H9 (cell line): ENCODE results near the gene CLDN11. TPM values are rescaled to one million over a fixed set of nuclear protein-coding genes. Genes with fewer than 3 reads are reported as not detected.

Experiments
- DNase-seq: peaks from one replicate; pipeline ENCODE4 v3.0.0-alpha.2; 2017
- H2AFZ ChIP-seq: one replicate; pipeline ENCODE4 v1.6.1; 2013; ENCODE audit warnings: mild to moderate bottlenecking, low read length, control low read depth, moderate library complexity
- H2AK5ac ChIP-seq: 2 replicates; pipeline ENCODE4 v1.6.1; 2013; ENCODE audit warnings: low read length, control low read depth, mixed read lengths; ENCODE audit not compliant: insufficient read length
- H2BK120ac ChIP-seq: one replicate; pipeline ENCODE4 v1.6.1; 2013; ENCODE audit warnings: low read depth, mild to moderate bottlenecking, low read length, control low read depth, inconsistent platforms; ENCODE audit not compliant: poor library complexity, severe bottlenecking
- H2BK12ac ChIP-seq: 2 replicates; pipeline ENCODE4 v1.6.1; 2013; ENCODE audit warnings: low read length, control low read depth, mixed read lengths, low read depth; ENCODE audit not compliant: insufficient read length
- H2BK15ac ChIP-seq: 2 replicates; pipeline ENCODE4 v1.6.1; 2013; ENCODE audit warnings: low read depth, low read length, control low read depth
- H2BK20ac ChIP-seq: one replicate; pipeline ENCODE4 v1.6.1; 2013; ENCODE audit warnings: low read depth, mild to moderate bottlenecking, low read length, control low read depth, inconsistent platforms; ENCODE audit not compliant: poor library complexity, severe bottlenecking
- H2BK5ac ChIP-seq: 2 replicates; pipeline ENCODE4 v1.6.1; 2013; ENCODE audit warnings: low read length, control low read depth, mixed read lengths; ENCODE audit not compliant: insufficient read length
- H3K14ac ChIP-seq: 2 replicates; pipeline ENCODE4 v1.6.1; 2013; ENCODE audit warnings: low read length, control low read depth; ENCODE audit not compliant: insufficient read depth
- H3K18ac ChIP-seq: 2 replicates; pipeline ENCODE4 v1.6.1; 2013; ENCODE audit warnings: low read depth, mild to moderate bottlenecking, mixed read lengths, low read length, control low read depth; ENCODE audit not compliant: insufficient read length
- H3K23ac ChIP-seq: 2 replicates; pipeline ENCODE4 v1.6.1; 2013; ENCODE audit warnings: low read length, control low read depth, mixed read lengths, low read depth; ENCODE audit not compliant: insufficient read length
- H3K23me2 ChIP-seq: 2 replicates; pipeline ENCODE4 v1.6.1; 2013; ENCODE audit warnings: low read depth, mild to moderate bottlenecking, mixed read lengths, low read length, control low read depth; ENCODE audit not compliant: insufficient read length, poor library complexity, severe bottlenecking
- H3K27ac ChIP-seq: 2 replicates; pipeline ENCODE4 v1.5.1; 2013; ENCODE audit warnings: low read length, control low read depth, mixed read lengths, low read depth; ENCODE audit not compliant: insufficient read length
- H3K27me3 ChIP-seq: 2 replicates; pipeline ENCODE4 v1.6.1; 2013; ENCODE audit warnings: low read length, control low read depth, inconsistent platforms; ENCODE audit not compliant: insufficient read depth
- H3K4ac ChIP-seq: 2 replicates; pipeline ENCODE4 v1.6.1; 2013; ENCODE audit warnings: low read depth, mild to moderate bottlenecking, control low read depth, inconsistent platforms, low read length, moderate library complexity
- H3K4me1 ChIP-seq: 2 replicates; pipeline ENCODE4 v1.6.1; 2013; ENCODE audit warnings: low read length, control low read depth, inconsistent platforms; ENCODE audit not compliant: insufficient read depth
- H3K4me2 ChIP-seq: 2 replicates; pipeline ENCODE4 v1.6.1; 2013; ENCODE audit warnings: low read length, control low read depth, mixed read lengths; ENCODE audit not compliant: insufficient read length, insufficient read depth
- H3K56ac ChIP-seq: 2 replicates; pipeline ENCODE4 v1.6.1; 2013; ENCODE audit warnings: low read depth, mild to moderate bottlenecking, mixed read lengths, low read length, control low read depth; ENCODE audit not compliant: insufficient read length
- H3K79me1 ChIP-seq: 2 replicates; pipeline ENCODE4 v1.6.1; 2013; ENCODE audit warnings: low read depth, mild to moderate bottlenecking, moderate library complexity, low read length, control low read depth, inconsistent platforms; ENCODE audit not compliant: insufficient read depth, poor library complexity, severe bottlenecking
- H3K79me2 ChIP-seq: 2 replicates; pipeline ENCODE4 v1.6.1; 2013; ENCODE audit warnings: low read length, control low read depth, inconsistent platforms; ENCODE audit not compliant: insufficient read depth
- H3K9ac ChIP-seq: 2 replicates; pipeline ENCODE4 v1.6.1; 2013; ENCODE audit warnings: low read length, control low read depth, mixed read lengths; ENCODE audit not compliant: insufficient read length; ENCODE audit errors: extremely low read depth
- H3K9me3 ChIP-seq: one replicate; pipeline ENCODE4 v1.6.1; 2013; ENCODE audit warnings: low read depth, low read length, inconsistent platforms; ENCODE audit not compliant: control insufficient read depth
- H3T11ph ChIP-seq: one replicate; pipeline ENCODE4 v1.6.1; 2013; ENCODE audit warnings: mild to moderate bottlenecking, low read length, control low read depth, inconsistent platforms
- H4K20me1 ChIP-seq: one replicate; pipeline ENCODE4 v1.6.1; 2013; ENCODE audit not compliant: control insufficient read depth, insufficient read length, insufficient read depth
- H4K5ac ChIP-seq: 2 replicates; pipeline ENCODE4 v1.6.1; 2013; ENCODE audit warnings: low read depth, mild to moderate bottlenecking, mixed read lengths, low read length, control low read depth; ENCODE audit not compliant: insufficient read length
- H4K8ac ChIP-seq: replicated peaks from 2 replicates; pipeline ENCODE4 v1.6.1; 2013; ENCODE audit warnings: low read length, control low read depth, mixed read lengths, low read depth; ENCODE audit not compliant: insufficient read length
- H4K91ac ChIP-seq: 2 replicates; pipeline ENCODE4 v1.6.1; 2013; ENCODE audit warnings: low read depth, mild to moderate bottlenecking, moderate library complexity, mixed read lengths, low read length, control low read depth; ENCODE audit not compliant: insufficient read length
- H3K27ac Mint-ChIP-seq, 3 experiments: 2 replicates in 2 of 3; 3 replicates in 1 of 3; pipeline ENCODE4 v1.8.0; 2020 to 2021; ENCODE audit warnings: mixed read lengths in 3 of 3, mild to moderate bottlenecking in 1 of 3, moderate library complexity in 1 of 3
- H3K27me3 Mint-ChIP-seq: 2 replicates; pipeline ENCODE4 v1.8.0; 2021; ENCODE audit warnings: low read depth, mild to moderate bottlenecking, moderate library complexity, mixed read lengths
- H3K36me3 Mint-ChIP-seq, 3 experiments: 2 replicates in 2 of 3; 3 replicates in 1 of 3; pipeline ENCODE4 v1.8.0; 2020 to 2021; ENCODE audit warnings: low read depth in 3 of 3, mixed read lengths in 3 of 3; ENCODE audit not compliant: insufficient read depth in 1 of 3
- H3K4me1 Mint-ChIP-seq, 2 experiments: 2 replicates each; pipeline ENCODE4 v1.8.0; 2020; ENCODE audit warnings: mixed read lengths in 2 of 2
- H3K4me3 Mint-ChIP-seq, 2 experiments: 2 replicates in 1 of 2; 3 replicates in 1 of 2; pipeline ENCODE4 v1.8.0; 2020 to 2021; ENCODE audit warnings: mild to moderate bottlenecking in 2 of 2, mixed read lengths in 2 of 2, moderate library complexity in 1 of 2
- H3K9me3 Mint-ChIP-seq, 2 experiments: 2 replicates in 1 of 2; 3 replicates in 1 of 2; pipeline ENCODE4 v1.8.0; 2020; ENCODE audit warnings: mild to moderate bottlenecking in 2 of 2, mixed read lengths in 2 of 2, moderate library complexity in 1 of 2
- WGBS: extraction: QIAGEN DNeasy Blood & Tissue Kit; methylation state at CpG from one replicate; pipeline ENCODE4 v1.1.7; 2013; ENCODE audit warnings: missing lambda C conversion rate, low lambda C conversion rate, mixed read lengths; ENCODE audit not compliant: insufficient read length; ENCODE audit errors: extremely low coverage; 5-methylcytosine and 5-hydroxymethylcytosine counted together
- total RNA-seq: library from RNA; stranded (reverse); gene quantifications from 2 replicates; pipeline ENCODE4 v1.2.1, GENCODE V29; 2021
- TF ChIP-seq, protein P1 (sequence below): fragments of 200-600 bp; sonication (generic); conservative IDR thresholded peaks from 3 replicates; pipeline ENCODE4 v1.8.0; 2021; ENCODE audit warnings: antibody characterized with exemption, mild to moderate bottlenecking

Gene CLDN11
- total RNA-seq, 1 experiment from 2014 or later = 1.7 TPM

GRCh38 chr3:170450039-170450438, 31.4 kb downstream of the CLDN11 start:
- Histone ChIP-seq H3K23ac (no peak overlapping the region), H3K23me2 (no peaks in the 10 kb centered on the region), H3K14ac (no peak overlapping the region), H3K4ac (no peak overlapping the region), H3K27ac (no peak overlapping the region), H4K91ac (no peak overlapping the region), H3K4me2 (no peak overlapping the region), H2BK5ac (no peak overlapping the region), H3K79me2 (no peaks in the 10 kb centered on the region), H4K8ac (no peak overlapping the region), H2AK5ac (no peak overlapping the region), H2BK20ac (no peak overlapping the region), H3K79me1 (no peaks in the 10 kb centered on the region), H2BK12ac (no peak overlapping the region), H2BK15ac (no peak overlapping the region), H3K56ac (no peak overlapping the region), H4K5ac (no peak overlapping the region), H2AFZ (no peak overlapping the region), H3T11ph (no peak overlapping the region), H3K27me3 (no peaks in the 10 kb centered on the region), H3K9me3 (no peaks in the 10 kb centered on the region), H2BK120ac (no peak overlapping the region), H3K9ac (no peak overlapping the region), H3K18ac (no peak overlapping the region), H4K20me1 (no peaks in the 10 kb centered on the region), H3K4me1 (no peaks in the 10 kb centered on the region)
- Mint-ChIP-seq H3K9me3 (no peaks in the 10 kb centered on the region), H3K36me3 (no peaks in the 10 kb centered on the region), H3K27ac (no peak overlapping the region), H3K27me3 (no peaks in the 10 kb centered on the region; the same call in 1 of the 2 replicates), H3K4me1 (peaks cover 4% of the 10 kb centered on the region in 2 experiments), H3K4me3 (no peak overlapping the region)
- no CpG with 5 or more reads among the region's 2 CpGs for WGBS
- no peak for DNase-seq
- TF ChIP-seq, protein P1, sequence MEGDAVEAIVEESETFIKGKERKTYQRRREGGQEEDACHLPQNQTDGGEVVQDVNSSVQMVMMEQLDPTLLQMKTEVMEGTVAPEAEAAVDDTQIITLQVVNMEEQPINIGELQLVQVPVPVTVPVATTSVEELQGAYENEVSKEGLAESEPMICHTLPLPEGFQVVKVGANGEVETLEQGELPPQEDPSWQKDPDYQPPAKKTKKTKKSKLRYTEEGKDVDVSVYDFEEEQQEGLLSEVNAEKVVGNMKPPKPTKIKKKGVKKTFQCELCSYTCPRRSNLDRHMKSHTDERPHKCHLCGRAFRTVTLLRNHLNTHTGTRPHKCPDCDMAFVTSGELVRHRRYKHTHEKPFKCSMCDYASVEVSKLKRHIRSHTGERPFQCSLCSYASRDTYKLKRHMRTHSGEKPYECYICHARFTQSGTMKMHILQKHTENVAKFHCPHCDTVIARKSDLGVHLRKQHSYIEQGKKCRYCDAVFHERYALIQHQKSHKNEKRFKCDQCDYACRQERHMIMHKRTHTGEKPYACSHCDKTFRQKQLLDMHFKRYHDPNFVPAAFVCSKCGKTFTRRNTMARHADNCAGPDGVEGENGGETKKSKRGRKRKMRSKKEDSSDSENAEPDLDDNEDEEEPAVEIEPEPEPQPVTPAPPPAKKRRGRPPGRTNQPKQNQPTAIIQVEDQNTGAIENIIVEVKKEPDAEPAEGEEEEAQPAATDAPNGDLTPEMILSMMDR = no peak
